NCI-H2029 (cell line): Measurements from ENCODE around the gene ENDOV.
"Not testable (repeated sequence)": the region's sequence is repeated elsewhere in the genome, so short reads cannot be mapped to it uniquely, and the experiment has no call there.

Experiments used
- DNase-seq: peaks from one replicate; lab custom pipeline; 2025; lab: John Stamatoyannopoulos, UW

Gene ENDOV

GRCh38 chr17:80388601-80389000 is 26.4 kb upstream of the ENDOV start:
- DNase-seq, result no peak

DNA sequence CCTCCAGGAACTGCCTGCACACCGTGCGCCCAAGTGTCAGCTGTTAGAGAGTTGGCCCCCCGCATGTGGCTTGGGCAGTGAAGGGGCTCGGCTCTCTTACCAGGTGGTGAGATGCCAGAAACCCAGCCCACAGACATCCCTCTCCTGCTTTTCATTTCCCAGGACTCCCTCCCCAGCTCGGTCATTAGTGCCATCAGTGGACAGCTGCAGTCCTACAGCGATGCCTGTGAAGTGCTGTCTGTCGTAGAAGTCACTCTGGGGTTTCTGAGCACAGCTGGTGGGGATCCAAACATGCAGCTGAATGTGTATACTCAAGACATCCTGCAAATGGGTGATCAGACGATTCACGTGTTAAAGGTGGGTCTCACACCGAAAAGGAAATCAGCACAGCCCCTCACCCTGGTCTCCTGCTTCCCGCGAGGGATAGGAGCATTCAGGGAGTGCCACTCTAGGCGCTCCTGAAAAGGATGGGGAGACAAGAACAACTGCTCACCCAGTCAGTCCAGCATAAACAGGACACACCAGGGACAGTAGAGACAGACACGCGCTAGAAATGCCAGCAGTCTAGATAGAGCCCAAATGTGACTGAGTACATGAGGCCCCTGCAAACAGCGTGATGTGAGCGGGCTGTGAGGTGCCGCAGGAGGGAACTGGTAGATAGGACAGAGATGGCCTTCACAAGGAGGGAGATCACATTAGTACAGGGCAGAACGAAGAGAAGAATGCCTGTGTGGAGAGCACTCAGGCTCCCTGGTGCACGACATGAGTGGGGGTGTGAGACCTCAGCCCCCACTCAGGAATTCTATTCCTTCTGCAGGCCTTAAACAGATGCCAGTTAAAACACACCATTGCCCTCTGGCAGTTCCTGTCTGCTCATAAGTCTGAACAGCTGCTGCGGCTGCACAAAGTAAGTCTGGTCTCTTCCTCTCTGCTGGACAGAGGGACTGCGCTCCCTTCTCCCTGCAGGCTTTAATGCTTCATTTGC is 25.7 kb upstream of the ENDOV start:
- no peak for DNase-seq

- no peak for DNase-seq
These were observed 21.6 kb upstream of the ENDOV start for GRCh38 chr17:80393241-80393890.

- DNase-seq, result no peak
These were observed 21.0 kb upstream of the ENDOV start for GRCh38 chr17:80393961-80394360.

DNA sequence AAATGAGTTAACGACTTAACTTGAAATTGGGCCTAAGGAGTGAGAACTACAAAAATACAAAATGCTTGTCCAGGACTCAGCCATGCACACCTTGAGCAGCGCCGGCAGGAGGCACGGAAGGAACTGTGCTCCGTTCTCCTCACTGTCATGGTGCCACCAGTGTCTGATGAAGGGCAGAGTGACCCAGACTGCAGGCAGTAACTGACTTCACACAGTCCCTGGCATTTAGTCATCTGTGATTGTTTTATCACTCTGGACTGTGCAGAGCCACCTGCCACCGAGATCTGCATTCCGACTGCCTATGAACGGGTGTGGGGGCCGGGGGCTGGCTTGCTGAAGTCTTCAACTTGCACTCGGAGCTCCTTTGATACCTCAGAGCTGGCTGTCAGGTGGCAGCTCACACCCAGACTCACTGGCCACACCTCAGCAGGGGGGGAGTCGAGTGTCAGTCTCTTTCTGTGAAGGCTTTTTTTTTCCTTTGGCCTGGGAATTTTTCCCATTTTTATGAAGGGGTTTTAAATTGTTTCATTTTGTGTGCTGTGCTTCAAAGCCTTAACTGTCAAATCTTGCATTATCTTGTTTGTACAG is 20.2 kb upstream of the ENDOV start:
- no peak for DNase-seq

- DNase-seq, result no peak
These were observed 19.4 kb upstream of the ENDOV start for GRCh38 chr17:80395402-80396151.

- DNase-seq, result no peak
These were observed 18.6 kb upstream of the ENDOV start for GRCh38 chr17:80396157-80397033.

- DNase-seq, result no peak
These were observed 18.0 kb upstream of the ENDOV start for GRCh38 chr17:80397034-80397387.

DNA sequence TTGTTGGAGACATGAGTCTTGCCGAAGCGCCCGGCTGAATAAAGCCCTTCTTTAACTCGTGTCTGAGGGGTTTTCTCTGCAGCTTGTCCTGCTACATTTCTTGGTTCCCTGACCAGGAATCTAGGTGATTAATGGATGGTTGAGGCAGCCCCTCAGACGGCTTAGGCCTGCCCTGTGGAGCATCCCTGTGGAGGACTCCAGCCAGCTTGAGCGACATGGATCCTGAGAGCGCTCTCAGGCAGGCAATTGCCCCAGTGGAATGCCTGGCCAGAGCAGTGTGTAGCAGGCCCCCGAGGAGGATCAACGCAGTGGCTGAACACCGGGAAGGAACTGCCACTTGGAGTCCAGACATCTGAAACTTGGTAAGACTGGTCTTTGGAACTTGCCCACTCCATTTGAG is 17.3 kb upstream of the ENDOV start:
- DNase-seq, result no peak

DNA sequence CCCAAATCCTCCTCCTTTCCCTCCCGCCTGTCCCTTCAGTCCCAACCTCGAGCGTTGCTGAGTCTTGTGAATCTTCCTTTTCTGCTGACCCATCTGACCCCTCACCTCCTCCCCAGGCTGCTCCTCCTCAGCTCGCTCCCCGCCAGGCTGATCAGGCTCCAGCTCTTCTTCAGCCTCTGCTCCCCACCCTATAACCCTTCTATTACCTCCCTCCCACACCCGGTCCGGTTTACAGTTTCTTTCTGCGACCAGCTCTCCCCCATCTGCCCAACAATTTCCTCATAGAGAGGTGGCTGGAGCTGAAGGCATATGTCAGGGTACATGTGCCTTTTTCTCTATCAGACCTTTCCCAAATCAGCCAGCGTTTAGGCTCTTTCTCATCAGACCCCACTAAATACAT is 13.9 kb upstream of the ENDOV start:
- DNase-seq, result not testable (repeated sequence)

GRCh38 chr17:80402102-80402501 is 12.9 kb upstream of the ENDOV start:
- DNase-seq, result not testable (repeated sequence)

DNA sequence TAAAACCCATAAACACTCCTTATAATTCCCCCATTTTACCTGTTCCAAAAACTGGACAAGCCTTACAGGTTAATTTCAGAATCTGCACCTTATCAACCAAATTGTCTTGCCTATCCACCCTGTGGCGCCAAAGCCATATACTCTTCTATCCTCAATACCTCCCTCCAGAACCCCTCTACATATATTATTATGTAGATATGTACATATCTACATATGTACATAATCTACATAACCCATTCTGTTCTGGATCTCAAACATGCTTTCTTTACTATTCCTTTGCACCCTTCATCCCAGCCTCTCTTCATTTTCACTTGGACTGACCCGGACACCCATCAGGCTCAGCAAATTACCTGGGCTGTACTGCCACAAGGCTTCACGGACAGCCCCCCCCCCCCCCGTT is 12.0 kb upstream of the ENDOV start:
- DNase-seq, result no peak

DNA sequence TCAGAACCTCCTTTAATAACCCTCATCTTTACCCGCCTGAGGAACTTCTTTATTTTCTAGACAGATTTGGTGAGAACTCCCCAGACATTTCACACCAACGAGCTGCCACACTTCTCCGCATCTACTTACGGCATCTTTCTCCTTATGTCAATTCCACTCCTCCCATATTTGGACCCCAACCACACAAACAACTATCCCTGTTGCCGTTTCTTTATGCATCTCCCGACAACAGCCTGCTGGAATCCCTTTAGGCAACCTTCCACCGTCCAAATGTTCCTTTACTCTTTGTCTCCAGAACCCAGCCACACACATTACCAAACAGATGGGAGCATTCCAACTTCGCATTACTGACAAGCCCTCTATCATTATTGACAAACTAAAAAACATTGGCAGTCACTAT is 8.8 kb upstream of the ENDOV start:
- no peak for DNase-seq

DNA sequence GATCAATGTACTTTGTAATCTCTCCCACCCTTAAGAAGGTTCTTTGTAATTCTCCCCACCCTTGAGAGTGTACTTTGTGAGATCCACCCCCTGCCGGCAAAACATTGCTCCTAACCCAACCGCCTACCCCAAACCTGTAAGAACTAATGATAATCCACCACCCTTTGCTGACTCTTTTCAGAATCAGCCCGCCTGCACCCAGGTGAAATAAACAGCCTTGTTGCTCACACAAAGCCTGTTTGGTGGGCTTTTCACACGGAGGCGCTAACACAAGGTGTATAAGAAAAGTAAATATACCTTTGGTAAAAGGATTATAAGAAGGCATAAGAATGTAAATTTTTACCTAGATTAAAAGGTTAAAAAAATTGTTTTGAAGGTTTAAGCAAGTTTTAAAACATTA is 7.0 kb upstream of the ENDOV start:
- DNase-seq, result not testable (repeated sequence)

DNA sequence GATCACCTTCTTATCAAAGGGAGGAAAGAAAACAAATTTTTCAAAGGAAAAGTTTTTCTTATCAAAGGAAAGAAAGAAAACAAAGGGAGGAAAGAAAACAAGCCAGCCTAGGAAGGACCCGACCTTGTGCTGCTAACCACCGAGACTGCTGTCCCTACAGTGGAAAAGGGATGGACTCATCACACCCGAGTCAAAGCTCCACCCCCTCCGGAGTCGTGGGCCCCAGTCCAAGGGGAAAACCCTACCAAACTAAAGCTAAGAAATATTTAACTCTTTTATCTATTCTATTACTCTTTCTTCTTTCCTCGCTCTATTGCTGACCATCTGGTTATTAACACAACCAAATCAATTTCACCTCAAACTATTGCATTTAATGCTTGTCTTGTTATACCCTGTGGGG is 6.1 kb upstream of the ENDOV start:
- no peak for DNase-seq

DNA sequence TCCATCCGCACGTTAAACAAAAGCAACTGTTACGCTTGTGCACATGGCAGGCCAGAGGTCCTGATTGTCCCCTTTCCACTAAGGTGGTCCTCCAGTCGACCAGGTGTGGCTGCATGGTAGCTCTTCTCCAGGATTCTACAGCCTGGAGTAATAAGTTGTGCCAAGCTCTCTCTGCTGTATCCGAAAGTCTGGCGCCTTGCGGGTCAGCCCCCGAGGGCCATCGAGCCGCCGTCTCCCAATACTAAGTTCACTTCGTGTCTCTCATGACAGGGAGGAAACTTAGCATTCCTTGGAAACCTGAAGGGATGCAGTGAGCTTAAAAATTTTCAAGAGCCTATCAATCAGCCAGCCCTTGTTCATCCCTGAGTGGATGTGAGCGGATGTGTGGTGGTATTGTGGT is 5.3 kb upstream of the ENDOV start:
- no peak for DNase-seq

DNA sequence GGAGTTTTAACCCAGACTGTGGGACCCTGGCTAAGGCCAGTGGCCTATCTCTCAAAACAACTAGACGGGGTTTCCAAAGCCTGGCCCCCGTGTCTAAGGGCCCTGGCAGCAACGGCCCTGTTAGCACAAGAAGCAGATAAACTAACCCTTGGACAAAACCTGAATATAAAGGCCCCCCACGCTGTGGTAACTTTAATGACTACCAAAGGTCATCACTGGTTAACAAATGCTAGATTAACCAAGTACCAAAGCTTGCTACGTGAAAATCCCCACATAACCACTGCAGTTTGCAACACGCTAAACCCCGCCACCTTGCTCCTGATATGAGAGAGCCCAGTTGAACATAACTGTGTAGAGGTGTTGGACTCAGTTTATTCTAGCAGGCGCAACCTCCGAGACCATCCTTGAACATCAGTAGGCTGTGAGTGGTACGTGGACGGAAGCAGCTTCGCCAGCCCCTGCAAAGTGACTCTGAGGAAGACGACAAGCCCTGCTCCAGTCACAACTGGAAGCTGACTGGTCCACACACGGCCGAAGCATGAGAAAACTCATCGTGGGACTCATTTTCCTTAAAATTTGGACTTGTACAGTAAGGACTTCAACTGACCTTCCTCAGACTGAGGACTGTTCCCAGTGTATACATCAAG is 4.4 kb upstream of the ENDOV start:
- DNase-seq, result not testable (repeated sequence)

GRCh38 chr17:80413771-80414507 is 1.0 kb upstream of the ENDOV start:
- DNase-seq, result no peak

- no peak for DNase-seq
These were observed 512 bp upstream of the ENDOV start for GRCh38 chr17:80414508-80414802.

GRCh38 chr17:80415626-80416137 is 715 bp downstream of the ENDOV start:
- no peak for DNase-seq
